ENCODE measurements around the gene HDAC7. TPM values are rescaled to one million over a fixed set of nuclear protein-coding genes. Genes with fewer than 3 reads are reported as not detected.

HDAC7 gene
- total RNA-seq, 1 donor from 2014 or later = 120 TPM

DNA sequence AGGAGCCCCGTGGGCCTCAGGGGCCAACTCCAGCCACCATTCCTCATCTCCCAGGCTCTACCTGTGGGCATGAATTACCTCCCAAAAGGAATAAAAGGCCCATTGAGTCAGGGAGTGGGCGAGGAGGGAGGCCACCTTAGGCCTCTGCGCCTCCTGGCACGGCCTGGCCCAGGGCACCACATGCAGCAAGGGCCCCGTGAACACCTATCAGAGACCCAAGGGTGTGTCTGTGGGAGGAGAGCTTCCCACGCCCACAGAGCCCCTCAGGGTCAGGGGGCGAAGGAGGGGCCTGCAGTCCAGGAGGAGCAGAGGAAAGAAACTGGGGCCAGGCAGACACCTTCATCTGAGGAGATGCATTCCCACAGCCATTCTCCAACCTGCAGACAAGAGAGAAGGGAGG lies 73.2 kb downstream of the HDAC7 start:
- H3K36me3 Mint-ChIP-seq (ENCODE audit: unreplicated experiment) = no peaks in the 10 kb centered on the region

DNA sequence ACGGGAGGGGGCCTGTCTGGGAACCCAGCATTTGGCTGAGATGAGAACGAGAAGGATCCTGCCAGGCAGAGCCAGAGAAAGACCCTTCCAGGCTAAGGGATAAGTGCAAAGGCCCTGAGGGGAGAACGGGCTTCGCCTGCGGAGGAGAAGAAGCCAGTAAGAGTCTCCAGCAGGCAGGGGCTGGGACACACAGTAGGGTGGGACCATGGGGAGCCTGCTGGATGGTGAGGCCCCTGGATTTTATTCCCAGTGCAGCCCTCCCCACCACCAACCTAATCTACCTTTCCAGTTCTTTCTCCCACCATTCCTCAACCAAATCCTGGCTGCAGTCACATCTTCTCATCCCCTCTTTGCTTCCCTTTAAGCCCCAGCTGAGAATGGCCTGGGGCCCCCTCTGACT lies 73.6 kb downstream of the HDAC7 start:
- H3K4me1 Mint-ChIP-seq (ENCODE audit: unreplicated experiment) = peaks cover 9% of the 10 kb centered on the region
- H3K27me3 Mint-ChIP-seq (ENCODE audit: unreplicated experiment) = peaks cover 21% of the 10 kb centered on the region
- no peak overlapping the region for H3K27ac Mint-ChIP-seq (ENCODE audit: unreplicated experiment)
- H3K36me3 Mint-ChIP-seq (ENCODE audit: unreplicated experiment) = no peaks in the 10 kb centered on the region
- no peak for TF ChIP-seq CTCF (IDR thresholded peaks at IDR 0.05)
- H3K9me3 Mint-ChIP-seq (ENCODE audit: unreplicated experiment) = no peaks in the 10 kb centered on the region
- H3K4me3 Mint-ChIP-seq (ENCODE audit: unreplicated experiment) = no peak overlapping the region
- DNase-seq (ENCODE audit: extremely low spot score, unreplicated experiment) = no peak

More for the DNA sequence above, 73.2 kb downstream of the HDAC7 start:
- no peak overlapping the region for H3K27ac Mint-ChIP-seq (ENCODE audit: unreplicated experiment)
- no peak for DNase-seq (ENCODE audit: extremely low spot score, unreplicated experiment)
- peaks cover 6% of the 10 kb centered on the region for H3K4me1 Mint-ChIP-seq (ENCODE audit: unreplicated experiment)
- H3K9me3 Mint-ChIP-seq (ENCODE audit: unreplicated experiment) = no peaks in the 10 kb centered on the region
- peaks cover 21% of the 10 kb centered on the region for H3K27me3 Mint-ChIP-seq (ENCODE audit: unreplicated experiment)
- no peak overlapping the region for H3K4me3 Mint-ChIP-seq (ENCODE audit: unreplicated experiment)
- TF ChIP-seq CTCF (IDR thresholded peaks at IDR 0.05) = no peak

GRCh38 chr12:47745485-47746041 lies 74.1 kb downstream of the HDAC7 start:
- H3K4me1 Mint-ChIP-seq (ENCODE audit: unreplicated experiment) = peaks cover 13% of the 10 kb centered on the region
- H3K9me3 Mint-ChIP-seq (ENCODE audit: unreplicated experiment) = no peaks in the 10 kb centered on the region
- no peak for DNase-seq (ENCODE audit: extremely low spot score, unreplicated experiment)
- TF ChIP-seq CTCF (IDR thresholded peaks at IDR 0.05) = no peak
- H3K27me3 Mint-ChIP-seq (ENCODE audit: unreplicated experiment) = peaks cover 21% of the 10 kb centered on the region
- H3K27ac Mint-ChIP-seq (ENCODE audit: unreplicated experiment) = no peak overlapping the region
- H3K36me3 Mint-ChIP-seq (ENCODE audit: unreplicated experiment) = no peaks in the 10 kb centered on the region
- no peak overlapping the region for H3K4me3 Mint-ChIP-seq (ENCODE audit: unreplicated experiment)

- Mint-ChIP-seq H3K36me3 (ENCODE audit: unreplicated experiment) (no peaks in the 10 kb centered on the region), H3K27ac (ENCODE audit: unreplicated experiment) (no peak overlapping the region), H3K9me3 (ENCODE audit: unreplicated experiment) (no peaks in the 10 kb centered on the region), H3K4me1 (ENCODE audit: unreplicated experiment) (peaks cover 19% of the 10 kb centered on the region), H3K27me3 (ENCODE audit: unreplicated experiment) (peaks cover 21% of the 10 kb centered on the region), H3K4me3 (ENCODE audit: unreplicated experiment) (no peak overlapping the region)
- DNase-seq (ENCODE audit: extremely low spot score, unreplicated experiment) = no peak
- no peak for TF ChIP-seq CTCF (IDR thresholded peaks at IDR 0.05)
Observed at GRCh38 chr12:47744778-47745436, 74.8 kb downstream of the HDAC7 start.

GRCh38 chr12:47744005-47744651 lies 75.6 kb downstream of the HDAC7 start:
- Mint-ChIP-seq H3K36me3 (ENCODE audit: unreplicated experiment) (no peaks in the 10 kb centered on the region), H3K9me3 (ENCODE audit: unreplicated experiment) (no peaks in the 10 kb centered on the region), H3K4me3 (ENCODE audit: unreplicated experiment) (no peak overlapping the region), H3K27me3 (ENCODE audit: unreplicated experiment) (peaks cover 21% of the 10 kb centered on the region), H3K27ac (ENCODE audit: unreplicated experiment) (no peak overlapping the region), H3K4me1 (ENCODE audit: unreplicated experiment) (peaks cover 22% of the 10 kb centered on the region)
- DNase-seq (ENCODE audit: extremely low spot score, unreplicated experiment) = no peak
- TF ChIP-seq CTCF (IDR thresholded peaks at IDR 0.05) = peak; percentile 50
